Fibroblast of lung (primary cell): ENCODE measurements around the gene KEL. TPM values are rescaled to one million over a fixed set of nuclear protein-coding genes. Genes with fewer than 3 reads are reported as not detected.

Experiments
- DNase-seq, 2 donors: peaks; one replicate each; pipeline versions ENCODE4 v3.0.0 to v3.0.0-alpha.2; 2010; ENCODE audit warnings: low read depth in 2 of 2
- H2AFZ ChIP-seq: 2 replicates; pipeline ENCODE4 v1.5.1; 2012; ENCODE audit warnings: low read length, control low read depth, inconsistent platforms
- H3K27ac ChIP-seq: 2 replicates; pipeline ENCODE4 v1.5.1; 2011; ENCODE audit warnings: low read length, control low read depth; ENCODE audit not compliant: insufficient read depth
- H3K27me3 ChIP-seq: 2 replicates; pipeline ENCODE4 v1.5.1; 2011; ENCODE audit warnings: mild to moderate bottlenecking, low read length; ENCODE audit not compliant: control insufficient read depth, insufficient read depth
- H3K36me3 ChIP-seq: 2 replicates; pipeline ENCODE4 v1.5.1; 2011; ENCODE audit warnings: low read length; ENCODE audit not compliant: control insufficient read depth, insufficient read depth
- H3K4me1 ChIP-seq: 2 replicates; pipeline ENCODE4 v1.5.1; 2011; ENCODE audit warnings: low read length; ENCODE audit not compliant: control insufficient read depth, insufficient read depth; ENCODE audit errors: extremely low read depth
- H3K4me2 ChIP-seq: 2 replicates; pipeline ENCODE4 v1.5.1; 2011; ENCODE audit warnings: low read length, control low read depth; ENCODE audit not compliant: insufficient read depth; ENCODE audit errors: extremely low read depth
- H3K4me3 ChIP-seq, 4 experiments: fragments of 200-600 bp in 1 of 4; sonication (generic) in 1 of 4; replicated peaks in 1 of 4; 2 replicates each; pipeline ENCODE4 v1.5.1; 2011 to 2016; ENCODE audit warnings: low read length in 4 of 4, low read depth in 3 of 4, mild to moderate bottlenecking in 3 of 4, control low read depth in 2 of 4, inconsistent platforms in 1 of 4, mixed read lengths in 1 of 4; ENCODE audit not compliant: insufficient read depth in 1 of 4; ENCODE audit errors: control extremely low read depth in 1 of 4
- H3K79me2 ChIP-seq: 2 replicates; pipeline ENCODE4 v1.5.1; 2012; ENCODE audit warnings: mild to moderate bottlenecking, low read length, inconsistent platforms; ENCODE audit not compliant: control insufficient read depth, insufficient read depth
- H3K9ac ChIP-seq: 2 replicates; pipeline ENCODE4 v1.5.1; 2011; ENCODE audit warnings: mild to moderate bottlenecking, low read length, control low read depth; ENCODE audit not compliant: insufficient read depth
- H3K9me3 ChIP-seq: 2 replicates; pipeline ENCODE4 v1.5.1; 2012; ENCODE audit warnings: low read depth, low read length; ENCODE audit not compliant: control insufficient read depth, insufficient read depth
- H4K20me1 ChIP-seq: 2 replicates; pipeline ENCODE4 v1.5.1; 2011; ENCODE audit warnings: low read length; ENCODE audit not compliant: control insufficient read depth, insufficient read depth; ENCODE audit errors: extremely low read depth
- CTCF ChIP-seq, 2 donors: IDR thresholded peaks in 1 of 2; conservative IDR thresholded peaks in 1 of 2; 1 replicate in 1 of 2; 2 replicates in 1 of 2; pipeline ENCODE4 v1.5.1; 2011 to 2012; ENCODE audit warnings: low read length in 2 of 2, control low read depth in 1 of 2, inconsistent platforms in 1 of 2, low read depth in 1 of 2, mild to moderate bottlenecking in 1 of 2
- EZH2 ChIP-seq: IDR thresholded peaks from 2 replicates; pipeline ENCODE4 v1.5.1; 2012; ENCODE audit warnings: low read length, control low read depth, mild to moderate bottlenecking; ENCODE audit errors: missing control alignments
- polyA minus RNA-seq: library from RNA; depleted of rRNA, polyadenylated mRNA; stranded (reverse); fragments of >200 nt; gene quantifications from 2 replicates; pipeline ENCODE4 v1.2.3, GENCODE V29; 2011; ENCODE audit warnings: low replicate concordance
- polyA plus RNA-seq, 2 donors: library from polyadenylated mRNA; depleted of rRNA in 1 of 2; stranded (reverse) in 1 of 2; unstranded in 1 of 2; fragments of >200 nt; gene quantifications; 2 replicates each; pipeline ENCODE4 v1.2.1, GENCODE V29; 2011 to 2012; ENCODE audit warnings: missing spikeins in 1 of 2
- total RNA-seq: library from RNA; depleted of rRNA; stranded (reverse); fragments of >200 nt; gene quantifications from 2 replicates; pipeline ENCODE4 v1.2.1, GENCODE V29; 2014

Gene KEL
- under 0.01 TPM in 1 of 2 replicates, not detected in the other for total RNA-seq
- 0.05 TPM in 1 of 2 replicates, not detected in the other for polyA plus RNA-seq
- polyA plus RNA-seq (2012) = not detected in 2 replicates
- polyA minus RNA-seq = not detected in 2 replicates

- Histone ChIP-seq H3K79me2 (no peaks in the 10 kb centered on the region), H3K9ac (no peak within 1 kb of the TSS), H3K4me2 (no peak within 1 kb of the TSS), H3K27ac (no peak within 1 kb of the TSS), H4K20me1 (no peaks in the 10 kb centered on the region), H3K36me3 (no peaks in the 10 kb centered on the region), H3K27me3 (no peaks in the 10 kb centered on the region), H3K4me3 (no peak within 1 kb of the TSS), H3K4me1 (no peaks in the 10 kb centered on the region), H3K9me3 (no peaks in the 10 kb centered on the region), H2AFZ (no peak within 1 kb of the TSS)
- no peak for DNase-seq
- no peak for TF ChIP-seq EZH2
- TF ChIP-seq CTCF (conservative IDR thresholded peaks at IDR 0.05 in 1 of 2, IDR thresholded peaks at IDR 0.05 in 1 of 2; ENCODE audit: low read depth in 1 of 2, low read length in 2 of 2) = no peak
Measured at GRCh38 chr7:142961973-142962926, at the start of gene KEL. Gene KEL, minus strand, starts transcription at chr7:142962363. Its CDS starts 157 bp downstream, at chr7:142962206.

DNA sequence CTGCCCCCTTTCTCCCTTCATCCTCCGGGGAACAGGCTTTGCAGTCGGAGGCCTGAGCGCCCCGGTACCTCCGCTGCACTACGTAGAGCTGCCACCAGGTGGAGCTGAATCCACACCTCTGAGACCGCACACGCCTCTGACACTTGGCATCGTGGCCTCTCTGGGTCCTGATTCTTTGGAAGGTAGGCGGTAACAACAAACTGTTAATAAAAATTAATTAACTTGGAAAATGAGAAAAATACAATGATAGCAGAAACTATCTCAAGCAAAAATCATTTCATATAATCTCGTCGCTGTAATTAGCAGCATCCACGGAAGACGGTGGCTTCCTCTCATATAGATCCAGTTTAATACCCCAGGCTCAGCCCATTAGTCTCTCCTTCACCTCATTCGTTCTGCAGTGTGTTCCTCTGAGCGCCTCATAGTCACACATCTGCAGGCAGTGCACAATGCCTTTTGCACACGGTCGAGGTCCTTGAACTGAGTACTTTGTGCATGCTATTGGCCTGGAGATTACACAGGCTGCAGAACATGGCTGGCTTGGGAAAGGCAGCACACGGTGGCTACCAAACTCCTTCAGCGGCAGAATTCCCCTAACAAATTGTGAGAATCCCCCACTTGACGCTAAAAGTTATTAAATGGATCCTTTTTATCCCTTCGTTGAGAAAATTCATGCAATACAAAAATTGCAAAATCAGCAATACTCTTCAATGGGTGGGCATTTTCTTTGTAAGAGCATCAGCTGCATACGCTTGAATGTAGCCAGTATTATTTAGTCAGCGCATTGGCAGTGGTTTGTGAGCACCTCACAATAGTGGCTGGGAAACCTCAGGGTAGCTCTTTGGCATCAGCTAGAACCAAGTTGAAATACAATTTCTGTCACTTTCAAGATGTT lies 46.1 kb upstream of the KEL start:
- no peak overlapping the region for H3K9ac ChIP-seq
- H3K79me2 ChIP-seq = no peaks in the 10 kb centered on the region
- no peak overlapping the region for H3K4me3 ChIP-seq
- no peaks in the 10 kb centered on the region for H3K27me3 ChIP-seq
- no peaks in the 10 kb centered on the region for H3K4me1 ChIP-seq
- DNase-seq = peak; percentile 9 to 65
- TF ChIP-seq EZH2 (no peak), CTCF (conservative IDR thresholded peaks at IDR 0.05 in 1 of 2, IDR thresholded peaks at IDR 0.05 in 1 of 2; ENCODE audit: low read depth in 1 of 2, low read length in 2 of 2) (peak; percentile 90 to 99)
- H3K4me2 ChIP-seq = no peak overlapping the region
- no peak overlapping the region for H3K27ac ChIP-seq
- H4K20me1 ChIP-seq = no peaks in the 10 kb centered on the region
- H3K36me3 ChIP-seq = no peaks in the 10 kb centered on the region
- H2AFZ ChIP-seq = no peak overlapping the region
- no peaks in the 10 kb centered on the region for H3K9me3 ChIP-seq
